GM23338 (cell line): ENCODE measurements around the gene MIAT. TPM values are rescaled to one million over a fixed set of nuclear protein-coding genes. Genes with fewer than 3 reads are reported as not detected.

Experiments
- ATAC-seq: fragments of 200-7000 bp; cut with Tn5 transposase; 3 replicates; pipeline ENCODE4 v1.9.1; 2020
- DNase-seq: peaks from one replicate; pipeline ENCODE4 v3.0.0-alpha.2; 2015; ENCODE audit warnings: low spot score
- H2AFZ ChIP-seq: fragments of 200-600 bp; sonication (generic); 2 replicates; pipeline ENCODE4 v1.8.0; 2016; ENCODE audit warnings: antibody characterized with exemption, mild to moderate bottlenecking, moderate library complexity
- H3F3A ChIP-seq: fragments of 200-600 bp; sonication (generic); replicated peaks from 2 replicates; pipeline ENCODE4 v1.8.0; 2017; ENCODE audit warnings: antibody characterized with exemption, mixed run types, low read depth
- H3K27ac ChIP-seq: fragments of 200-600 bp; sonication (generic); 2 replicates; pipeline ENCODE4 v1.6.1; 2016; ENCODE audit warnings: low read depth
- H3K27me3 ChIP-seq: fragments of 200-600 bp; sonication (generic); 2 replicates; pipeline ENCODE4 v1.8.0; 2016; ENCODE audit warnings: mild to moderate bottlenecking, mixed run types, moderate library complexity; ENCODE audit not compliant: insufficient read depth
- H3K36me3 ChIP-seq: fragments of 200-600 bp; sonication (generic); 2 replicates; pipeline ENCODE4 v1.8.0; 2016; ENCODE audit warnings: mild to moderate bottlenecking; ENCODE audit not compliant: insufficient read depth
- H3K4me1 ChIP-seq: fragments of 200-600 bp; sonication (generic); 2 replicates; pipeline ENCODE4 v1.8.0; 2016; ENCODE audit warnings: mild to moderate bottlenecking, moderate library complexity; ENCODE audit not compliant: insufficient read depth
- H3K4me2 ChIP-seq: fragments of 200-600 bp; sonication (generic); 2 replicates; pipeline ENCODE4 v1.7.1; 2017; ENCODE audit warnings: mixed run types
- H3K4me3 ChIP-seq: fragments of 200-600 bp; sonication (generic); 2 replicates; pipeline ENCODE4 v1.6.1; 2016; ENCODE audit warnings: mixed run types
- H3K79me2 ChIP-seq: fragments of 200-600 bp; sonication (generic); replicated peaks from 2 replicates; pipeline ENCODE4 v1.8.0; 2017; ENCODE audit warnings: mild to moderate bottlenecking; ENCODE audit not compliant: insufficient read depth
- H3K9me2 ChIP-seq: fragments of 200-600 bp; sonication (generic); 2 replicates; pipeline ENCODE4 v1.8.0; 2017; ENCODE audit not compliant: insufficient read depth
- H4K20me1 ChIP-seq: fragments of 200-600 bp; sonication (generic); replicated peaks from 2 replicates; pipeline ENCODE4 v1.8.0; 2017; ENCODE audit warnings: mild to moderate bottlenecking; ENCODE audit not compliant: insufficient read depth
- H3K27ac Mint-ChIP-seq: 2 replicates; pipeline ENCODE4 v1.8.0; 2020; ENCODE audit warnings: inconsistent platforms, mild to moderate bottlenecking, moderate library complexity, mixed read lengths
- H3K27me3 Mint-ChIP-seq: 3 replicates; pipeline ENCODE4 v1.8.0; 2022; ENCODE audit warnings: low read depth, mild to moderate bottlenecking, moderate library complexity, mixed read lengths, inconsistent platforms; ENCODE audit not compliant: insufficient read depth, poor library complexity
- H3K36me3 Mint-ChIP-seq: 3 replicates; pipeline ENCODE4 v1.8.0; 2021; ENCODE audit warnings: low read depth, mild to moderate bottlenecking, inconsistent platforms, moderate library complexity, mixed read lengths
- H3K4me1 Mint-ChIP-seq: 3 replicates; pipeline ENCODE4 v1.8.0; 2020; ENCODE audit warnings: mild to moderate bottlenecking, inconsistent platforms, mixed read lengths
- H3K4me3 Mint-ChIP-seq: 3 replicates; pipeline ENCODE4 v1.8.0; 2021; ENCODE audit warnings: moderate library complexity, mild to moderate bottlenecking, inconsistent platforms, mixed read lengths
- H3K9me3 Mint-ChIP-seq: 3 replicates; pipeline ENCODE4 v1.8.0; 2020; ENCODE audit warnings: moderate library complexity, mild to moderate bottlenecking, inconsistent platforms, mixed read lengths
- CTCF ChIP-seq, 2 experiments: fragments of 200-600 bp in 1 of 2; sonication (generic) in 1 of 2; conservative IDR thresholded peaks; 2 replicates each; pipeline versions ENCODE4 v1.5.1 to v1.6.1; 2016 to 2017; ENCODE audit warnings: antibody characterized with exemption in 2 of 2, low read depth in 2 of 2, mild to moderate bottlenecking in 2 of 2, moderate library complexity in 1 of 2
- EZH2phosphoT487 ChIP-seq: fragments of 200-600 bp; sonication (generic); IDR thresholded peaks from one replicate; pipeline ENCODE4 v1.8.1; 2018; ENCODE audit warnings: antibody characterized with exemption; ENCODE audit not compliant: unreplicated experiment
- ZNF462 ChIP-seq: fragments of 250-450 bp; sonication (Bioruptor Pico); IDR thresholded peaks from 2 replicates; pipeline ENCODE4 v1.5.0; 2020; ENCODE audit warnings: mild to moderate bottlenecking, moderate library complexity
- polyA plus RNA-seq: library from polyadenylated mRNA; unstranded; fragments of >200 nt; fragmentation: Nextera tagmentation; extraction: Ambion mirVana; gene quantifications from 2 replicates; pipeline ENCODE4 v1.2.1, GENCODE V29; 2016
- total RNA-seq: library from RNA; depleted of rRNA; stranded (reverse); fragments of >200 nt; shearing (Covaris generic); gene quantifications from 2 replicates; pipeline ENCODE4 v1.2.3, GENCODE V29; 2014

The MIAT gene
- total and polyA plus RNA-seq, 2 experiments from 2014 or later = 10.0 to 63.6 TPM

- H3K27me3 ChIP-seq = no peaks in the 10 kb centered on the region
- H4K20me1 ChIP-seq = no peaks in the 10 kb centered on the region
- Mint-ChIP-seq H3K9me3 (peaks cover 25% of the 10 kb centered on the region), H3K27ac (no peak overlapping the region), H3K27me3 (no peaks in the 10 kb centered on the region), H3K4me3 (no peak overlapping the region), H3K4me1 (no peaks in the 10 kb centered on the region; the same call in 2 of the 3 replicates), H3K36me3 (peaks cover 21% of the 10 kb centered on the region)
- H3K27ac ChIP-seq = no peak overlapping the region
- no peak overlapping the region for H3K4me3 ChIP-seq
- H3F3A ChIP-seq = 0 out of 2 replicates have a peak, but pooled peaks cover 10% of the 10 kb centered on the region
- H3K4me1 ChIP-seq = 0 out of 2 replicates have a peak, but pooled peaks cover 3% of the 10 kb centered on the region
- H3K36me3 ChIP-seq = no peaks in the 10 kb centered on the region
- H3K9me2 ChIP-seq = no peaks in the 10 kb centered on the region
- ATAC-seq = no peak
- no peaks in the 10 kb centered on the region for H3K79me2 ChIP-seq
- no peak for TF ChIP-seq ZNF462 (CRISPR knock-in tag)
- TF ChIP-seq CTCF (conservative IDR thresholded peaks at IDR 0.05; ENCODE audit: low read depth in 2 of 2) = no peak
- TF ChIP-seq EZH2phosphoT487 = no peak
- H3K4me2 ChIP-seq = no peak overlapping the region
- H2AFZ ChIP-seq = no peak overlapping the region
- no peak for DNase-seq
These were observed 51.0 kb downstream of the MIAT start for GRCh38 chr22:26708256-26709009.
